Common myeloid progenitor, CD34-positive (primary cell): ENCODE results near the gene IL3.

Experiments used
- CTCF ChIA-PET: fragments of 350-600 bp; sonication (Branson Sonifier 250); formaldehyde crosslinking; loops from one replicate; lab custom pipeline; 2021; ENCODE audit warnings: antibody characterized with exemption; lab: Charles Lee
- POLR2A ChIA-PET: fragments of 350-600 bp; sonication (Branson Sonifier 250); formaldehyde crosslinking; loops from one replicate; lab custom pipeline; 2021; ENCODE audit warnings: antibody characterized with exemption; lab: Charles Lee
- DNase-seq, 3 donors: peaks; one replicate each; pipeline versions ENCODE4 v3.0.0 to v3.0.0-alpha.2; 2013
- H3K27ac ChIP-seq, 2 experiments: 1 replicate in 1 of 2; 2 replicates in 1 of 2; pipeline ENCODE4 v1.7.0; 2013; ENCODE audit warnings: inconsistent platforms in 2 of 2, low read length in 2 of 2, mild to moderate bottlenecking in 2 of 2, low read depth in 1 of 2, moderate library complexity in 1 of 2; ENCODE audit not compliant: severe bottlenecking in 2 of 2, insufficient read depth in 1 of 2, poor library complexity in 1 of 2
- H3K27me3 ChIP-seq, 5 experiments: replicated peaks in 2 of 5; 1 replicate in 3 of 5; 2 replicates in 2 of 5; pipeline versions ENCODE4 v1.6.1 to v1.7.0; 2013; ENCODE audit warnings: low read length in 4 of 5, mild to moderate bottlenecking in 2 of 5, moderate library complexity in 2 of 5, inconsistent platforms in 1 of 5; ENCODE audit not compliant: insufficient read depth in 5 of 5, control insufficient read depth in 4 of 5
- H3K36me3 ChIP-seq, 4 experiments: 1 replicate in 2 of 4; 2 replicates in 2 of 4; pipeline versions ENCODE4 v1.6.1 to v1.7.0; 2013; ENCODE audit warnings: low read length in 3 of 4, control low read depth in 1 of 4, mild to moderate bottlenecking in 1 of 4; ENCODE audit not compliant: control insufficient read depth in 4 of 4, insufficient read depth in 4 of 4
- H3K4me1 ChIP-seq, 4 experiments: 1 replicate in 3 of 4; 2 replicates in 1 of 4; pipeline versions ENCODE4 v1.6.1 to v1.7.1; 2013; ENCODE audit warnings: low read length in 3 of 4, mild to moderate bottlenecking in 3 of 4, control low read depth in 1 of 4, inconsistent platforms in 1 of 4, moderate library complexity in 1 of 4; ENCODE audit not compliant: control insufficient read depth in 4 of 4, insufficient read depth in 4 of 4; ENCODE audit errors: control extremely low read depth in 1 of 4
- H3K4me3 ChIP-seq, 7 experiments: 1 replicate in 4 of 7; 2 replicates in 3 of 7; pipeline versions ENCODE4 v1.5.1 to v1.7.0; 2013; ENCODE audit warnings: mild to moderate bottlenecking in 7 of 7, low read length in 6 of 7, moderate library complexity in 6 of 7, inconsistent platforms in 2 of 7, low read depth in 2 of 7, control low read depth in 1 of 7; ENCODE audit not compliant: insufficient read depth in 4 of 7, control insufficient read depth in 1 of 7; ENCODE audit errors: extremely low read depth in 1 of 7
- H3K9me3 ChIP-seq, 5 experiments: 1 replicate in 4 of 5; 2 replicates in 1 of 5; pipeline versions ENCODE4 v1.6.1 to v1.7.1; 2013; ENCODE audit warnings: low read length in 4 of 5, mild to moderate bottlenecking in 2 of 5, inconsistent platforms in 1 of 5, low read depth in 1 of 5, moderate library complexity in 1 of 5; ENCODE audit not compliant: control insufficient read depth in 4 of 5, insufficient read depth in 2 of 5; ENCODE audit errors: control extremely low read depth in 1 of 5
- WGBS: methylation state at CpG from one replicate; pipeline ENCODE4 v1.1.5; 2013; ENCODE audit not compliant: insufficient coverage; 5-methylcytosine and 5-hydroxymethylcytosine counted together

Gene IL3

GRCh38 chr5:132082329-132083023 is 22.0 kb downstream of the IL3 start:
- H3K36me3 ChIP-seq = no peaks in the 10 kb centered on the region
- no peaks in the 10 kb centered on the region for H3K9me3 ChIP-seq
- H3K27ac ChIP-seq = no peak overlapping the region
- DNase-seq = no peak
- peaks cover 0 to 17% (median 4%) of the 10 kb centered on the region in 4 experiments for H3K4me1 ChIP-seq
- POLR2A ChIA-PET = interaction anchor here (0.6 kb wide), 1 partner anchor 15 kb away, joined by 3 read pairs; no protein-coding TSS in a partner anchor
- H3K27me3 ChIP-seq = peaks cover 0 to 2% (median 0%) of the 10 kb centered on the region in 5 experiments
- H3K4me3 ChIP-seq = no peak overlapping the region
- 97% methylated on average over 8 of the region's 8 CpGs for WGBS
- CTCF ChIA-PET = interaction anchor here (1.0 to 3.1 kb wide), 5 partner anchors 11 to 52 kb away, joined by 3 to 11 read pairs (median 4); no protein-coding TSS in a partner anchor

GRCh38 chr5:132083071-132083678 is 22.7 kb downstream of the IL3 start:
- Histone ChIP-seq H3K27ac (no peak overlapping the region), H3K27me3 (peaks cover 0 to 2% (median 0%) of the 10 kb centered on the region in 5 experiments), H3K9me3 (no peaks in the 10 kb centered on the region), H3K4me3 (no peak overlapping the region), H3K36me3 (no peaks in the 10 kb centered on the region), H3K4me1 (peaks cover 0 to 17% (median 4%) of the 10 kb centered on the region in 4 experiments)
- DNase-seq = no peak
- WGBS = 100% methylated on average over 1 of the region's 4 CpGs
- ChIA-PET POLR2A (interaction anchor here (0.6 kb wide), 1 partner anchor 16 kb away, joined by 3 read pairs; no protein-coding TSS in a partner anchor), CTCF (interaction anchor here (1.0 to 3.1 kb wide), 5 partner anchors 10 to 51 kb away, joined by 3 to 11 read pairs (median 4); no protein-coding TSS in a partner anchor)

- no peak overlapping the region for H3K27ac ChIP-seq
- no peak overlapping the region for H3K4me3 ChIP-seq
- no peaks in the 10 kb centered on the region for H3K9me3 ChIP-seq
- WGBS = 100% methylated on average over 4 of the region's 4 CpGs
- peaks cover 0 to 24% (median 4%) of the 10 kb centered on the region in 4 experiments for H3K4me1 ChIP-seq
- ChIA-PET CTCF (interaction anchor here (1.0 to 1.2 kb wide), 2 partner anchors 61 to 126 kb away, joined by 3 to 4 read pairs; no protein-coding TSS in a partner anchor), POLR2A (no interaction called here)
- H3K36me3 ChIP-seq = no peaks in the 10 kb centered on the region
- peaks cover 0 to 2% (median 0%) of the 10 kb centered on the region in 5 experiments for H3K27me3 ChIP-seq
- no peak for DNase-seq
Measured at GRCh38 chr5:132085686-132086085, 25.2 kb downstream of the IL3 start.

- CTCF ChIA-PET = interaction anchor here (0.9 to 1.6 kb wide), 6 partner anchors 8 to 126 kb away, joined by 3 to 5 read pairs (median 4); no protein-coding TSS in a partner anchor
- H3K27me3 ChIP-seq = peaks cover 0 to 2% (median 0%) of the 10 kb centered on the region in 5 experiments
- POLR2A ChIA-PET = no interaction called here
- no peak for DNase-seq
- WGBS = no CpG with 5 or more reads among the region's 2 CpGs
- H3K27ac ChIP-seq = no peak overlapping the region
- no peaks in the 10 kb centered on the region for H3K9me3 ChIP-seq
- no peak overlapping the region for H3K4me3 ChIP-seq
- H3K36me3 ChIP-seq = no peaks in the 10 kb centered on the region
- peaks cover 0 to 24% (median 4%) of the 10 kb centered on the region in 4 experiments for H3K4me1 ChIP-seq
Measured at GRCh38 chr5:132086277-132086794, 25.9 kb downstream of the IL3 start.

GRCh38 chr5:132087176-132087575 is 26.7 kb downstream of the IL3 start:
- 96% methylated on average over 6 of the region's 6 CpGs for WGBS
- no peak overlapping the region for H3K4me3 ChIP-seq
- CTCF ChIA-PET = interaction anchor here (0.9 to 1.6 kb wide), 5 partner anchors 9 to 28 kb away, joined by 3 to 5 read pairs (median 3); partner anchors contain the start of gene CSF2
- H3K27ac ChIP-seq = no peak overlapping the region
- peaks cover 0 to 24% (median 4%) of the 10 kb centered on the region in 4 experiments for H3K4me1 ChIP-seq
- no peaks in the 10 kb centered on the region for H3K36me3 ChIP-seq
- POLR2A ChIA-PET = no interaction called here
- no peak for DNase-seq
- H3K9me3 ChIP-seq = no peaks in the 10 kb centered on the region
- peaks cover 0 to 2% (median 0%) of the 10 kb centered on the region in 5 experiments for H3K27me3 ChIP-seq

- H3K9me3 ChIP-seq = no peaks in the 10 kb centered on the region
- no peaks in the 10 kb centered on the region for H3K36me3 ChIP-seq
- no peak overlapping the region for H3K27ac ChIP-seq
- no peak overlapping the region for H3K4me3 ChIP-seq
- peaks cover 0 to 2% (median 0%) of the 10 kb centered on the region in 5 experiments for H3K27me3 ChIP-seq
- DNase-seq = no peak
- POLR2A ChIA-PET = no interaction called here
- 91% methylated on average over 7 of the region's 8 CpGs for WGBS
- peaks cover 0 to 24% (median 4%) of the 10 kb centered on the region in 4 experiments for H3K4me1 ChIP-seq
- CTCF ChIA-PET = interaction anchor here (0.9 to 1.9 kb wide), 7 partner anchors 8 to 47 kb away, joined by 3 to 5 read pairs (median 4); partner anchors contain the start of gene CSF2
Measured at GRCh38 chr5:132087661-132088060, 27.2 kb downstream of the IL3 start.
